HG03469 (cell line): Measurements from ENCODE around the gene TSPAN2.

Experiments used
- ATAC-seq: cut with Tn5 transposase; IDR thresholded peaks from one replicate; pipeline ENCODE4 v1.9.1; 2021; ENCODE audit warnings: mild to moderate bottlenecking, moderate library complexity, moderate number of reproducible peaks; ENCODE audit not compliant: unreplicated experiment

Gene TSPAN2

DNA sequence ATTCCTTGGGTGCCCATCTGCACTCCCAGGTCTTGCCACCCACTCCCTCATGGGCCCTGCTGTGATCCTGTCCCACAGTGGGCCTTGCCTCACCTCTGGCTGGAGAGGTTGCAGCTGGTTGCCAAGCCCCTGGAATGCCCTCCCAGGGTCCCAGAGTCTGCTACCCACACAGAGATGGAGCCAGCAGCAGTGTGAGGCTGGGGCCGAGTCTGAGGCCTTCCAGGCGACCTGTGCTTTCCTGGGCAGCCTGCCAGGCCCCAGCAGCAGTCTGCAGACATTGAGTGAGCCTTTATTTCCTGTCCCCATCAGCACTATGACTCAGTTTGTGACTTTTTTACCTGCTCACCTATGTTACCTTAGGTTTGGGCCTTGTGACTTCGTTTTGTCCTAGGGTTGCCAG is 25.0 kb upstream of the TSPAN2 start:
- no peak for ATAC-seq

DNA sequence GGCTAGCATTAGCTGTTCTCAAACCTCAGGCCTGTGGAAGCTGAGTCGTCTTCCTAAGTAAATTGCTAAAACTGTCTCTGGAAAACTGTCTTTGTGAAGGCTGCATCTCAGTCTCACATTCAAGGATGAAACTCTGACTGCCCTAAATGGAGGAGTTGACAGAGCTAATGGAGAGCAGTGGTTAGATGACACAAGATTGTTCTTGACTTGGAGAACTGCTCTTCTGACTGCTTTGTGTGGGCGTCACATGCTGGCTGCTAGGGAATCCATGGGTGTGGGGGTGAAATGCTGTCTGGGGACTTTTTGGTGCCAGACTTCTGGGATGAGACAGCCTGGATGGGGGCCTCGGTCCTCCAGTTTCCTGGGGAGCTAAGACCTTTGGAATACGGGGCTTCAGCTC is 24.5 kb upstream of the TSPAN2 start:
- no peak for ATAC-seq

- no peak for ATAC-seq
Observed at GRCh38 chr1:115112496-115113375, 23.4 kb upstream of the TSPAN2 start.

DNA sequence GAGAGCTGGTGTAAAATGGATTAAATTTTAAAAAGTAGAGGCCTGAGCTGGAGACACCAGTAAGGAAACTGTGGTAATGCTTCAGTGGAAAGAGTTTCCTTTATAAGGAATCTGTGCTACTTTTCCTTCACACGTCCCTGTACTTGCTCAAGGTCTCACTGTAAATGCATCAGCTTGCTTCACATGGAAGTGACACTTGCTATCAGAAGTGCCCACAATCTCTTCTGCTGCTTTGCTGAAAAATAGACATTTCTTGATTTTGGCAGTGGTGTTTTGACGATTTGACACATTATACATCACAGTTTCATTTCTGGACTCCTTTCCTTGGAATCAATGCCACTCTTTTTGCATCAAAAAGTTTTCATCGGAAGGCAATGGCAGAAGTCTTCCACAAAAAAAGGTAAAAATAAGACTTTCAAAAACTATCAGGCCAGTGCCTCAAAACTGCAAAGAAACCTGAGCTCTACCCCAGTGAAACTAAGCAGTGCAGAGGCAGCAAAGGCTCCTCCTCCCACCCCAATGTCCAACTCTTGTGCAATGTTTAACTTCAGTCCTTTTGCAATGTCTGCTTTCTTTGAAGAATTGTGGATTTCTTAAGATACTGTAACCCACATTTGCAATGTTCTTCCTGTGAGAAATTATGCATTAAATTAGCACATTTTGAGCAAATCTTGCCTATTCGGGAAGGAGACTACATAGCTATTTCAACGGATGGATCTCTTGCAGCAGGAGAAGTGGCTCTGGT is 18.4 kb upstream of the TSPAN2 start:
- ATAC-seq: no peak

DNA sequence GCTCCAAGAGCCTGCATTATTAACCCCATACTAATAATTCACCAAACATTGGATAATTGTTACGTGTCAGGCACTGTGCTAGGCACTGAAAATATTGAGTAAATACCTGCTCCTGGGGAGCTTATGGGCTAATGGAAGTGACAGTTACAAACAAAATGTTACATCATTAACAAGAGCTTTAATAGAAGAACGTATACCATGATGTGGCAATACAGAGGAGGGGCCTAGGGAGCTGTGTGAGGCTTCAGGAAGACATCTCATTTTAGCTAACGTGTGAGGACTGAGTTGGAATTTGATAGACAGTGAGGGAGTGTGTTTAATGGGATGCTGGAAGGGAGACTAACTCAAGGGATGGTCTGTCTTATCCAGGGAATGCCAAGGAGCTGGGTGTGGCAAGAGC is 16.5 kb upstream of the TSPAN2 start:
- ATAC-seq: no peak

GRCh38 chr1:115099693-115100050 is 10.4 kb upstream of the TSPAN2 start:
- no peak for ATAC-seq

DNA sequence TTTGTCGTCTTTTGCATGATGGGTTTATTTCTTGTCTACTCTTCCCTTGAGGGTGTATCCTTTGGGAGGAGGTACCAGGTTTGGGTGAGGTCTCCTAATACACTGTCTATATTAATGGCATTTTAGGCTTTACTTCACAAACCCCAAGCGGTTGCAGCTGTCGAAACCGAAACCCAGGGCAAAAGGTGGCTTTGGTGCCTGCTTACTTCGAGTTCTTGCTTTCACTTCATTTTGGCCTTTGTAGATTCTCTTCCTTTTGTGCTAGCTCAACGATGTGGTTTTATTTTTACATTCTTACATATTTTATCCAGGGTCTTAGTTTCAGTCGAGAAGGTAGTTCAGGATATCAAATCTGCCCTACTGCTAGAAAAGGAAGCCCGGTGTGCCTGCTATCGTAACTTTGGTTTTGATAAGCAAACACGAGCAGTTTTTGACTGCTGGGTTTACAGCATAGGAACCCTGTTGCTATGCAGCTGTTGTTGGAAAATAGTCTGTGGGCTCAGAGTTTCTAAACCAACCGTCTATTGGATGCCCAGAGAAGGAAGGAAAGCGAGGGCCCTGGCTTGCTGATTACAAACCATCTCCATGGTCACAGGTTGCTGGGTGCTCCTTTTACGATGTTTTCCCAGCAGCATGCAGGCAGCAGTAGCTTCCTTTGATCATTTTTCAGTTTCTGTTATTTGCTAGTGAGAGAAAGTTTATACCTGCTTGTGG is 9.8 kb upstream of the TSPAN2 start:
- peak; percentile 70 for ATAC-seq

GRCh38 chr1:115092175-115092574 is 2.9 kb upstream of the TSPAN2 start:
- no peak for ATAC-seq

GRCh38 chr1:115091572-115091971 is 2.3 kb upstream of the TSPAN2 start:
- ATAC-seq: no peak

- ATAC-seq: no peak
Observed at GRCh38 chr1:115090956-115091355, 1.7 kb upstream of the TSPAN2 start.

DNA sequence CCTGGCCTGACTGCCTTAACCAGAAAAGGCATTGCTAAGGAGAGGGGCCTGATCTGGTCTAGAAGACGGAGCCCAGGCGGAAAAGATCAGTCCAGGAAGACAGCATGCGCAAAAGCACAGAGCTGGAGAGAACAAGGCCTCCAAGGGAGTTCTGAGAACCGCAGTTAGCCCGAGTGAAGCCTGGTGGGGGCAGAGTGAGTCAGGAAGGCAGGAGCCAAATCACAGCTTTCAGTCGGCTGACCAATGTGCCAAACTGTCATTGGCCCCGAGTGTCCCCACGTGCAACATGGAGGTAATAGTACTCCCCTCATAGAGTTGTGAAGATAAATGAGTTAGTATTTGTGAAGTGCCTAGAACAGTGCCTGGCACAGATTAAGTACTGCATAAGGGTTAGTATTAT is 1.2 kb upstream of the TSPAN2 start:
- ATAC-seq: no peak

DNA sequence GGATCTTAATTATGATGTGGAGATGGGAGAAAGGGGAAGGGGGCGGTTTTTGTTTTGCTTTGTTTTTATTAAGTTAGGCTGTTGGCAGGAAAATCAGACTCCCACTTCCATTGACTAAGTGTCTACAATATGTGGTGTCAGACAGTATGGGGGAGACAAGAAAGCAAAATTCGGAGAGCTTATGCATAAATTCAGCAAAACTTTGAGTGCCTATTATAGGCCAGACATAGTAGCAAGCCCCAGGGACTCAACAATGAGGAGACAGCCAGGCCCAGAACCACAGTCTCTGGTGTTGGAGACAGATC is 835 bp upstream of the TSPAN2 start:
- ATAC-seq: no peak

DNA sequence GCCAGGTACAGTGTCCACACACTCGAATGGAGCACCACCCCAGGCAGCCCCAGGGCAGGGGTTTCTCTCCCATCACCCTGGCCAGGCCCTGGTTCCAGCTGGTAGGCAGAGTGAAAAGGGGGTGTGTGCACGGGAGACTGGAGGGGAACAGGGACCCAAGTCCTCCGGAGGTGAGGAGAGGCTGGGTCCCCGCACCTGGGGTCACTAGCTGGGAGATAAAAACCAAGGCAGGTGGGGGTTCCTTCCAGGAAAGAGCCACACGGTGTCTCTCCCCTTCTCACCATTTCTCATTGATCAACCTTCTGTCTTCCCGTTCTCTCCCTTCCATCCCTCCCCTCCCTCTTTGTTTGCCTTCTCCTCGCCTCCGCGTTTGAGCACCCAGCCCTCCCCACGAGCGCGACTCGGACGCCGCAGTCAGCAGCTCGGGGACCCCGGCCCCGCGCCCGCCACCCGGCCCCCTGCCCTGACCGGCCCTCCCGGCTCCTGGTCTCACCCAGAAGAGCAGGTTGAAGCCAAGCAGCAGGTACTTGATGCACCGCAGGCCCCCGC is 358 bp downstream of the TSPAN2 start:
- no peak for ATAC-seq

GRCh38 chr1:115088115-115088778 is 1.1 kb downstream of the TSPAN2 start:
- no peak for ATAC-seq

- ATAC-seq: no peak
Observed at GRCh38 chr1:115086176-115086830, 3.0 kb downstream of the TSPAN2 start.

DNA sequence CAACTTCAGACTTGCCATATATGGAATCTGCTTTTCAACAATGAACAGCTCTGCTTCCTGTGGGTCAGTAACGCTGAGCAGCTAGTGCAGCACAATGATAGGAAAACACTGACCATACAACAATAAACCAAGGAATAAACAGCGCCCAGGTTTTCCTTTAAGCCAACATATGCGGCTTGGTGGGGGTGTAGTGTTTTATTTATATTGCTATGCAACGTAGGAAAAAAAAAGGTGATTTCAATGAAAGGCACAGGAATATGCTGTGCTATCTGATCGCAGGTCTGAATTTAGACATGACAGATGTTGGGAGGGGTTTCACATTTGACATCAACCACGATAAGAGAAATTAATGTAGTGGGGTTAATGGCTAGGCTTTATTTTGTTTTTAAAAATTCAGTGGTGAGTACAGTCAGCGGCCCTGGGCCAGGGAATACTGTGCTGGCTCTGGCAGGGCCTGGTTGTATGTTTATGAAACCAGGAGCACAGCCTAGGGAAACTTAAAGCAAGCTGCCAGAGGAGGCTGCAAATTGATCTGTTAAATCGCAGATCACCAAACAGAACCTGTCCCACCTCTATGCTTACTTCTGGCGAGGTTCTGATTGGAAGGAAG is 4.3 kb downstream of the TSPAN2 start:
- ATAC-seq: no peak

DNA sequence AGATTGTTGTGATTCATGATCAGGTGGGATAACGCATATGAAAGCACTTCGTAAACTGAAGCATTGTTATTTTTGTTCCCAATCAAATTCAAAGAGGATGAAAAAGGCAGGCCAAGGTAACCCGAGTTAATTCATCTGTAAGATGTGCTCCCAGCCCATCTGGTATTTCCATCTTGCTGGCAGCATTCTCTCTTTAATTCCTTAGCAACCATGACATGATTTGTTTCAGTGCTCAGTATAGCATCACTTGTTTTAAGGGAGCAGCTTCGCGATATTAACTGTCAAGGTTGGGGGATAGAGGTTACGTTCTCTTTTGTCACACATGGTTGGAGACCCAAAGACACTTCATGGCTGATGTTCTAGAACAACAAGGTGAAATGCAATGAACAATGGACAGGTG is 6.4 kb downstream of the TSPAN2 start:
- ATAC-seq: no peak

DNA sequence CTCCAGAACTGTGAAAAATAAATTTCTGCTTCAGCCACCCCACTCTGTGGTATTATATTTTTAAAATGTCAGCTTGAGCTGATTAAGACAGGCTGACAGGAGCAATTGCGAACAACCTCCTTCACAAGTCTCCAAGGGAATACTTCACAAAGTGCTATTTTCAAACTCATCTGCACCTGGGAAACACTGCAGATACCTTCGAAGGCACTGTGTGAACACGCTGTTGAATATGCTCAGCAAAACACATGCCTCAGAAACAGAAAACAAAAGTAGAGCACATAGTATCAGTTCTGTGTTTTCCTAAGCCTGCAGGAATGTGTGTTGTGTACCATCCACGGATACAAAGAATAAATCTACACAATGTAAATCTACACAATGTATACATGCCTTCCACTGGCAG is 10.6 kb downstream of the TSPAN2 start:
- ATAC-seq: no peak

GRCh38 chr1:115077984-115078330 is 11.3 kb downstream of the TSPAN2 start:
- ATAC-seq: no peak

DNA sequence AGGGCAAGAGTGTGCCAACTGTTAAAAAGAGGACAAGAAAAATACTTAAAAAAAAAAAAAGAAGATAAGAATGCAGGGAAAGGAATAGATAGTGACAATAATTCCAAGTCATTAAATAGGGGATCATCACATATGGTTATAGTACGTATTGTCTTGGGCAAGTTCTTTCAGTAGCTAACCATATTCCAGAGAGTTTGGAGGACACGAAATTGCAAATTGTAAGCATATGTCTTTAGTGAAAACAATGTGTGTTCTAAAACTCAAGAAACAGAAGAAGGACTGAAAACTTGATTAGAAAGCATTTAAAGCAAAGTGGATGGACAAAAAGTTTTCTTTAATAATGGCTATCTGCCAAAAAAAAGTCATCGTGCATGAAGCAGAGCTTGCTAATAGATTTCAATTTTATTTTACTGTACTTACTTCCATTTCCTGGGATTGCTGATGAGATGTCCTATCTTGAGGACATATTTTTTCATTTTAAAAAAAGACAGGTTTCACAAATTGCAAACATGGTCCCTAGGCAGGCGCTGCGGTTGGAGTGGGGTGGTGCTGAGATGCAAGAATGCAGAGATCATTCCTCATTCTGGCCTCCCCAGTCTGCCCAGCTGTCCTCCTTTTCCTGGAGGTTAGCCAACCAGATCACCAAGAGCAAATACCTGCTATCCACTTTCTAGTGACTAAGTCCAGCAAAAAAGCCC is 11.9 kb downstream of the TSPAN2 start:
- ATAC-seq: no peak
